ENCODE results near the gene AKR1E2. TPM values are rescaled to one million over a fixed set of nuclear protein-coding genes. Genes with fewer than 3 reads are reported as not detected.
A peak's percentile ranks its signal among the peaks of the same experiment; 100 is the strongest.

The AKR1E2 gene
- total RNA-seq, 4 donors from 2014 or later, result 2.1 to 6.7 (median 5.5) TPM; not detected in 1

DNA sequence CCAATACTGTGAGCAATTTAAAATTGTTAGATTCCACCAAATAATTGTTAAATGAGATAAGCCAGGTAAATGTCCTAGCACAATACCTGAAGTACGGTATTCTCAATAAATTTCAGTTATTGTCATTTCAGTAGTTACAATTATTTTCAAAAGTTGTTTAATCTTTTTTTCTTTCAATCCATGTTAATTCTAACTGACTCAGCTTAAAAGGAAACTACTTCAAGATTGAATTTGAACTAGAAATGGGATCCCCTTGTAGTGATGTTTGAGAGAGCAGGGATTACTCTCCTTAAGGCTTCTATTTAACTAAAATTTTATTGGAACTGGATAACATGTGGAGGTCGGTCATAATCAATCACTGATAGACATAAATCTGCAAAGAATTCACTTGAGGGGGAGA is 6.9 kb upstream of the AKR1E2 start:
- TF ChIP-seq POLR2A (IDR thresholded peaks at IDR 0.05), result no peak
- TF ChIP-seq, protein P1, sequence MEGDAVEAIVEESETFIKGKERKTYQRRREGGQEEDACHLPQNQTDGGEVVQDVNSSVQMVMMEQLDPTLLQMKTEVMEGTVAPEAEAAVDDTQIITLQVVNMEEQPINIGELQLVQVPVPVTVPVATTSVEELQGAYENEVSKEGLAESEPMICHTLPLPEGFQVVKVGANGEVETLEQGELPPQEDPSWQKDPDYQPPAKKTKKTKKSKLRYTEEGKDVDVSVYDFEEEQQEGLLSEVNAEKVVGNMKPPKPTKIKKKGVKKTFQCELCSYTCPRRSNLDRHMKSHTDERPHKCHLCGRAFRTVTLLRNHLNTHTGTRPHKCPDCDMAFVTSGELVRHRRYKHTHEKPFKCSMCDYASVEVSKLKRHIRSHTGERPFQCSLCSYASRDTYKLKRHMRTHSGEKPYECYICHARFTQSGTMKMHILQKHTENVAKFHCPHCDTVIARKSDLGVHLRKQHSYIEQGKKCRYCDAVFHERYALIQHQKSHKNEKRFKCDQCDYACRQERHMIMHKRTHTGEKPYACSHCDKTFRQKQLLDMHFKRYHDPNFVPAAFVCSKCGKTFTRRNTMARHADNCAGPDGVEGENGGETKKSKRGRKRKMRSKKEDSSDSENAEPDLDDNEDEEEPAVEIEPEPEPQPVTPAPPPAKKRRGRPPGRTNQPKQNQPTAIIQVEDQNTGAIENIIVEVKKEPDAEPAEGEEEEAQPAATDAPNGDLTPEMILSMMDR (IDR thresholded peaks at IDR 0.05 in 4 of 5, conservative IDR thresholded peaks at IDR 0.05 in 1 of 5), result no peak

DNA sequence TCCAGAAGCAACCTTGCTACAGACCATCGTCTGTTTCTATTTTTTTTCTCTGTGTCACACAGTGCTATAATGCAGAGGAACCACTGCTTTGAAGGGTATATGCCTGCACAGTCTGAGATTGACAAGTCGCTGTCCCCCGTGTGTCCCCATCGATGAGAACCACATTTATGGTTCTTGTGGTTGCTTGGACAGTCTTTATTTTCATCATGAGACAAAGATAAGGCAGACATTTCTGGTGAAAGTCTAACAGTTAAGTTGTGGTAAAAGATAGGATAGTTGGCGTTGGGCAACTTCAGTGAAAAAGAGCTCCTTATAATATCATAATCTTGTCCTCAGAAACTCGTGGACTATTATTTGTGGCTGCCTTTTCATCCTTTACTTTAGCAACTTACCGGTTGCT is 6.3 kb upstream of the AKR1E2 start:
- Histone ChIP-seq H3K4me1 (no peaks in the 10 kb centered on the region), H3K36me3 (no peaks in the 10 kb centered on the region), H3K27me3 (no peaks in the 10 kb centered on the region), H3K27ac (no peak overlapping the region), H3K4me3 (no peak overlapping the region), H3K9me3 (no peaks in the 10 kb centered on the region)
- intact Hi-C loops (cut with DNase I; ENCODE audit: low total_unique reads) (no loop called here), in situ Hi-C loops (cut with MboI; ENCODE audit: low sequenced_read_pairs in 4 of 4) (no loop called here)
- DNase-seq, result no peak
- no peak for TF ChIP-seq POLR2A (IDR thresholded peaks at IDR 0.05)
- no peak for ATAC-seq

More for the DNA sequence above, 6.9 kb upstream of the AKR1E2 start:
- ATAC-seq (no peak), DNase-seq (no peak)
- intact Hi-C loops (cut with DNase I; ENCODE audit: low total_unique reads), result no loop called here
- in situ Hi-C loops (cut with MboI; ENCODE audit: low sequenced_read_pairs in 4 of 4), result no loop called here
- no peaks in the 10 kb centered on the region for H3K9me3 ChIP-seq
- H3K27ac ChIP-seq, result no peak overlapping the region
- no peaks in the 10 kb centered on the region for H3K36me3 ChIP-seq
- H3K27me3 ChIP-seq, result no peaks in the 10 kb centered on the region
- no peak overlapping the region for H3K4me3 ChIP-seq
- H3K4me1 ChIP-seq, result no peaks in the 10 kb centered on the region

DNA sequence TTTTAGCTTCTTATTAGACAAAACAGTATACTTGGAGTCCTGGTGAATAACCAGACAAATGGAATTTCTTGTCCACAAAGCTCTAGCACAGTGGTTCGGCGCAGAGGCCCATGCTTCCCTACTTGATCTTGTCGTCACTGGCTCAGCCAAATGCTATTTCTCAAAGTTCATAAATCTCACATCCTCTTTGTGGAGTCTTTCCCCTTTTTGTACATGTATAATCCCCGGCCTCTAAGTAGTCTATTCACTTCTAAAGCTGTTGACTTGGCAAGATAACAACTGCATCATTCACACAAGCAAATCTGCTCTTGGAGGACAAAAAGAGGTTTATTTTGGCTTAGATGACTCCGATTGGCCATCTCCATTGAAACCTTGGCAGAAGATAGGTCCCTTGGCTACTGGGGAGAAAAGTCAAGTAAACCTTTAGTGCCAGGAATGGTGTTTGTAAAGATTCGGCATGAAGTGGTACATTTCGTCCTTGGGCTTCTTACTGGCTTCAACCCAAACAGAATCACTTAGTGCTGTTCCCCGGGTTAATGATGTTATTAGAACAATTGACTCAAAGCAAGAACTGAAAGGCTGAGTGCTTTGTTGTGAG is 5.1 kb upstream of the AKR1E2 start:
- Histone ChIP-seq H3K4me1 (no peaks in the 10 kb centered on the region), H3K9me3 (no peaks in the 10 kb centered on the region), H3K4me3 (no peak overlapping the region), H3K27me3 (no peaks in the 10 kb centered on the region), H3K36me3 (no peaks in the 10 kb centered on the region), H3K27ac (no peak overlapping the region)
- intact Hi-C loops (cut with DNase I; ENCODE audit: low total_unique reads), result no loop called here
- in situ Hi-C loops (cut with MboI; ENCODE audit: low sequenced_read_pairs in 4 of 4), result no loop called here
- ATAC-seq (peak in 1 of 2 donors; percentile 41), DNase-seq (no peak)
- TF ChIP-seq POLR2A (IDR thresholded peaks at IDR 0.05), result no peak
- TF ChIP-seq, protein P1 (IDR thresholded peaks at IDR 0.05 in 4 of 5, conservative IDR thresholded peaks at IDR 0.05 in 1 of 5), result no peak

DNA sequence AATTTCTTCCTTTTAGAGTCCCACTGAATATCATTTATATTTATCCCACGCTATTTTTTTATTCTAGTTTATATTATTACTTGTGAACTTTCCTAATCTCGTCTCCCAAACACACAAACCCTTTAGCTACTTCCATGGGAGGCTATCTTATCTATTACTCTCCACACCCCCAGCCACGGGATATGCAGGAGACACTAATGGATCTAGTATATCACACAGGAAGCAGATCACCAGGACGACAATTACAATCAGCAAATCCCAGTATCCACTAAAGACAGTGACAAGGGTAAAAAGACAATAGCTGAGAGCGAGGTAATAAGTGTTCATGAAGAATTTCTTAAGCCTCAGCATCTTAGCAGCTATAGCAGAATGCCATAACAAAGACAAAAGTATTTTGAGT is 3.8 kb upstream of the AKR1E2 start:
- no peaks in the 10 kb centered on the region for H3K27me3 ChIP-seq
- in situ Hi-C loops (cut with MboI; ENCODE audit: low sequenced_read_pairs in 4 of 4) (no loop called here), intact Hi-C loops (cut with DNase I; ENCODE audit: low total_unique reads) (no loop called here)
- ATAC-seq (no peak), DNase-seq (no peak)
- no peaks in the 10 kb centered on the region for H3K36me3 ChIP-seq
- TF ChIP-seq POLR2A (IDR thresholded peaks at IDR 0.05), result no peak
- H3K4me3 ChIP-seq, result no peak overlapping the region
- H3K4me1 ChIP-seq, result peaks cover 0 to 4% of the 10 kb centered on the region in 2 donors
- no peaks in the 10 kb centered on the region for H3K9me3 ChIP-seq
- no peak overlapping the region for H3K27ac ChIP-seq

DNA sequence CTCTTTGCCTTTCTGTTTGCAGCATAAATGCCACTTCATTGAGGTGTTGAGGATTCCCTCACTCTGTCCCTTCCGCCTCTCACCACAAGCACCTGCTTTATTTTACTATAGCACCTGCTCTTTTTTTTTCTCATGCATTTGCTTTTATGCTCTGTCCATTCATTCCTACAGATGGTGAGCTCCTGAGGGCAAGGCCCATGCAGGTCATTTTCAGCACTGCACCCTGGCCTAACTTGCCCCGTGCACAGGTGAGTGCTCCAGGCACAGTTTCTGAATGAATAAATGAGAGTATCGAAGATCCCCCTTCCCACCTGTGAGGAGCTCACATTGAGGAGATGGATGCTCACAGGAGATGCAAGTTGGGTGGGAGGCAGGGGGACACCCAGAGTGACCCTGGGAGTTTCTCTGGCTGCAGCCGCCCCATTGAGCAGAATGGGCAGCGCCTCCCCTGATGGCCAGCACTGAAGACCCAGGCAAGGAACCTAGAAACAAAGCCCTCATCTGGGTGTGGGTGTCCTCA is 1.2 kb upstream of the AKR1E2 start:
- in situ Hi-C loops (cut with MboI; ENCODE audit: low sequenced_read_pairs in 4 of 4) (loop anchor here in 2 of 4 donors (25.0 kb wide), 3 partner anchors 462 to 787 kb away; no protein-coding TSS in a partner anchor), intact Hi-C loops (cut with DNase I; ENCODE audit: low total_unique reads) (no loop called here)
- Histone ChIP-seq H3K4me1 (peaks cover 0 to 4% of the 10 kb centered on the region in 2 donors), H3K9me3 (no peaks in the 10 kb centered on the region), H3K4me3 (no peak overlapping the region), H3K27me3 (peaks cover 0 to under 1% (median 0%) of the 10 kb centered on the region in 3 donors), H3K36me3 (no peaks in the 10 kb centered on the region), H3K27ac (no peak overlapping the region)
- DNase-seq (no peak), ATAC-seq (no peak)
- TF ChIP-seq, protein P1 (IDR thresholded peaks at IDR 0.05 in 4 of 5, conservative IDR thresholded peaks at IDR 0.05 in 1 of 5), result no peak
- no peak for TF ChIP-seq POLR2A (IDR thresholded peaks at IDR 0.05)

Data from gastrocnemius medialis (tissue), 4 donors.